ENCODE results near the gene ATG4B.

GRCh38 chr2:241598487-241598886 lies 39.0 kb upstream of the ATG4B start:
- TF ChIP-seq CTCF (IDR thresholded peaks at IDR 0.05) (peak; percentile 28 to 52 (median 43)), POLR2A (IDR thresholded peaks at IDR 0.05) (no peak)

Data from right lobe of liver (tissue), 4 donors.